WERI-Rb-1 (cell line): ENCODE data around the gene MYO1B.

Experiments
- DNase-seq: peaks from one replicate; pipeline ENCODE4 v3.0.0-alpha.2; 2020
- H3K27ac ChIP-seq: fragments of 250-450 bp; sonication (Bioruptor Pico); 2 replicates; pipeline ENCODE4 v1.5.1; 2020; ENCODE audit warnings: mild to moderate bottlenecking, moderate library complexity
- H3K27me3 ChIP-seq: fragments of 250-450 bp; sonication (Bioruptor Pico); 2 replicates; pipeline ENCODE4 v1.5.1; 2021; ENCODE audit warnings: mild to moderate bottlenecking, low read depth, moderate library complexity; ENCODE audit not compliant: insufficient read depth, severe bottlenecking
- H3K36me3 ChIP-seq: fragments of 250-450 bp; sonication (Bioruptor Pico); 2 replicates; pipeline ENCODE4 v1.5.1; 2020; ENCODE audit warnings: mild to moderate bottlenecking, moderate library complexity
- H3K4me3 ChIP-seq: 2 replicates; pipeline ENCODE4 v1.5.1; 2011; ENCODE audit warnings: low read depth, mild to moderate bottlenecking, control low read depth, low read length
- H3K9me3 ChIP-seq: fragments of 250-450 bp; sonication (Bioruptor Pico); 2 replicates; pipeline ENCODE4 v1.5.1; 2021; ENCODE audit warnings: mild to moderate bottlenecking, moderate library complexity; ENCODE audit not compliant: severe bottlenecking
- CTCF ChIP-seq: IDR thresholded peaks from 2 replicates; pipeline ENCODE4 v1.5.1; 2011; ENCODE audit warnings: low read depth, mild to moderate bottlenecking, control low read depth, inconsistent platforms, low read length

MYO1B gene

DNA sequence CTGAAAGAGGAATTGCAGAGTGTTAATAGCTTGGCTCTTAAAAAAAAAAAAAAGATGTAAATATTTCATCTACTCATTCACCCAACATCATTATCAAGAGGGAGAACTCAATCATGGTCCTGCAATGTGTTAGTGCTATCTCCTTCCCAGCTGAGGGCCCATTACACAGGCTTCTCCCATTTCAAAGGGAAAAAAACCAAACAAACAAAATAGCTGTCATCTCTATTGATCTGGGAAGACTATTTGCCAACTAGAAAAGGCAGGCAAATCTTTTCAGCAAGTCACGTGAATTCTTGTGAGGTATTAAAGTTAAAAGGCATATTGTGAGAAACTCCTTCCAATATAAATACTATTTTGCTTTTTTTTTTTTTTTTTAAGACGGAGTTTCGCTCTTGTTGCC, 194.3 kb downstream of the MYO1B start:
- no peak overlapping the region for H3K27ac ChIP-seq
- H3K36me3 ChIP-seq = no peaks in the 10 kb centered on the region
- TF ChIP-seq CTCF = no peak

GRCh38 chr2:191441496-191442214, 196.5 kb downstream of the MYO1B start:
- Histone ChIP-seq H3K4me3 (no peak overlapping the region), H3K9me3 (no peaks in the 10 kb centered on the region), H3K27ac (no peak overlapping the region), H3K27me3 (no peaks in the 10 kb centered on the region), H3K36me3 (no peaks in the 10 kb centered on the region)
- TF ChIP-seq CTCF = no peak
- DNase-seq = no peak

More for the DNA sequence above, 194.3 kb downstream of the MYO1B start:
- no peak for DNase-seq
- Histone ChIP-seq H3K9me3 (no peaks in the 10 kb centered on the region), H3K27me3 (no peaks in the 10 kb centered on the region), H3K4me3 (no peak overlapping the region)

DNA sequence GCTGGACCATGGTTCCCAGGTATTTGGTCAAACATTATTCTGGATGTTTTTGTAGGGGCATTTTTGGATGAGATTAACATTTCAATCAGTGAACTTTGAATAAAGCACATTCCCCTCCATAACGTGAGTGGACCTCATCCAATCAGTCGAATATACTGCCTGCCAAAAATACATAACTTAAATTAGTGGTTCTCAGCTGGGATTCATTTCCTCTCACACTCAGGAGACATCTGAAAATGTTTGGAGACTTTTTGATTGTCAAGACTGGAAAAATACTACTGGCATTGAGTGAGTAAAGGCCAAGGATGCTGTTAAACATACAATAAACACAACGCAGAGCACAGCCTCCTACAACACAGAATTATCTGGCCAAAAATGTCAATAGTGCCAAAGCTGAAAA, 198.2 kb downstream of the MYO1B start:
- Histone ChIP-seq H3K27ac (no peak overlapping the region), H3K27me3 (no peaks in the 10 kb centered on the region), H3K4me3 (no peak overlapping the region), H3K9me3 (no peaks in the 10 kb centered on the region), H3K36me3 (no peaks in the 10 kb centered on the region)
- TF ChIP-seq CTCF = no peak
- DNase-seq = no peak

DNA sequence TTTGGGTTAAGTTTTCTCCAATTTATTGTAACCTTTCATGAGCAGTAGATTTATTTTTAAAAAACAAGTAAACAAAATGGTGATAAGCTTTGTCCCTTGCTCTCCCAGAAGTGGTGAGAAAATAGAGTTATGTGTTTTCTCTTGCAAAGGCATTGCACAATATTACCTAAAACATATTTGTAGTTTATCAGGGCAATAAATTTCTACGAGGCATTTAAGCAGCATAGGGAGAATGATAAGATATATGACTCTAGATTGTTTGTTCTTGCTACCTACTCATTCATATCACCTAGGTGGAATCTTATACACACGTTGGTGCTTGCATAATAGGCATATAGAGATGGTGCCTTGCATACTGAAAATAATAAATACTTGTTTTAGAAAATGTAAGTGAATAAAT, 201.7 kb downstream of the MYO1B start:
- no peak for TF ChIP-seq CTCF
- Histone ChIP-seq H3K36me3 (no peaks in the 10 kb centered on the region), H3K9me3 (no peaks in the 10 kb centered on the region), H3K27ac (no peak overlapping the region), H3K4me3 (no peak overlapping the region), H3K27me3 (no peaks in the 10 kb centered on the region)
- DNase-seq = no peak

GRCh38 chr2:191451116-191451515, 205.9 kb downstream of the MYO1B start:
- no peak for TF ChIP-seq CTCF
- DNase-seq = no peak
- Histone ChIP-seq H3K4me3 (no peak overlapping the region), H3K36me3 (no peaks in the 10 kb centered on the region), H3K27me3 (no peaks in the 10 kb centered on the region), H3K9me3 (no peaks in the 10 kb centered on the region), H3K27ac (no peak overlapping the region)

- Histone ChIP-seq H3K9me3 (no peaks in the 10 kb centered on the region), H3K36me3 (no peaks in the 10 kb centered on the region), H3K27ac (no peak overlapping the region), H3K4me3 (no peak overlapping the region), H3K27me3 (no peaks in the 10 kb centered on the region)
- no peak for TF ChIP-seq CTCF
- no peak for DNase-seq
Observed at GRCh38 chr2:191452065-191452464, 206.9 kb downstream of the MYO1B start.
